OCI-LY3 (cell line): ENCODE results near the gene KRTAP9-1.

ENCODE experiments used
- EZH2phosphoT487 ChIP-seq: fragments of 200-600 bp; shearing (Covaris generic); IDR thresholded peaks from 2 replicates; pipeline ENCODE4 v1.6.1; 2018; ENCODE audit warnings: antibody characterized with exemption, mixed run types, low read depth
- TF ChIP-seq, protein P1 (sequence below): fragments of 200-600, 300-600 bp; sonication (generic); IDR thresholded peaks from 2 replicates; pipeline ENCODE4 v1.5.1; 2014; ENCODE audit warnings: antibody characterized with exemption, low read length, low read depth

- TF ChIP-seq, protein P1, sequence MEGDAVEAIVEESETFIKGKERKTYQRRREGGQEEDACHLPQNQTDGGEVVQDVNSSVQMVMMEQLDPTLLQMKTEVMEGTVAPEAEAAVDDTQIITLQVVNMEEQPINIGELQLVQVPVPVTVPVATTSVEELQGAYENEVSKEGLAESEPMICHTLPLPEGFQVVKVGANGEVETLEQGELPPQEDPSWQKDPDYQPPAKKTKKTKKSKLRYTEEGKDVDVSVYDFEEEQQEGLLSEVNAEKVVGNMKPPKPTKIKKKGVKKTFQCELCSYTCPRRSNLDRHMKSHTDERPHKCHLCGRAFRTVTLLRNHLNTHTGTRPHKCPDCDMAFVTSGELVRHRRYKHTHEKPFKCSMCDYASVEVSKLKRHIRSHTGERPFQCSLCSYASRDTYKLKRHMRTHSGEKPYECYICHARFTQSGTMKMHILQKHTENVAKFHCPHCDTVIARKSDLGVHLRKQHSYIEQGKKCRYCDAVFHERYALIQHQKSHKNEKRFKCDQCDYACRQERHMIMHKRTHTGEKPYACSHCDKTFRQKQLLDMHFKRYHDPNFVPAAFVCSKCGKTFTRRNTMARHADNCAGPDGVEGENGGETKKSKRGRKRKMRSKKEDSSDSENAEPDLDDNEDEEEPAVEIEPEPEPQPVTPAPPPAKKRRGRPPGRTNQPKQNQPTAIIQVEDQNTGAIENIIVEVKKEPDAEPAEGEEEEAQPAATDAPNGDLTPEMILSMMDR = no peak
- TF ChIP-seq EZH2phosphoT487 = no peak
Observed at GRCh38 chr17:41147531-41148204, 42.0 kb upstream of the KRTAP9-1 start.
